ENCODE data around the gene ACTL10. TPM values are rescaled to one million over a fixed set of nuclear protein-coding genes. Genes with fewer than 3 reads are reported as not detected.

ACTL10 gene
- total RNA-seq, 1 donor from 2014 or later: 1.1 TPM

DNA sequence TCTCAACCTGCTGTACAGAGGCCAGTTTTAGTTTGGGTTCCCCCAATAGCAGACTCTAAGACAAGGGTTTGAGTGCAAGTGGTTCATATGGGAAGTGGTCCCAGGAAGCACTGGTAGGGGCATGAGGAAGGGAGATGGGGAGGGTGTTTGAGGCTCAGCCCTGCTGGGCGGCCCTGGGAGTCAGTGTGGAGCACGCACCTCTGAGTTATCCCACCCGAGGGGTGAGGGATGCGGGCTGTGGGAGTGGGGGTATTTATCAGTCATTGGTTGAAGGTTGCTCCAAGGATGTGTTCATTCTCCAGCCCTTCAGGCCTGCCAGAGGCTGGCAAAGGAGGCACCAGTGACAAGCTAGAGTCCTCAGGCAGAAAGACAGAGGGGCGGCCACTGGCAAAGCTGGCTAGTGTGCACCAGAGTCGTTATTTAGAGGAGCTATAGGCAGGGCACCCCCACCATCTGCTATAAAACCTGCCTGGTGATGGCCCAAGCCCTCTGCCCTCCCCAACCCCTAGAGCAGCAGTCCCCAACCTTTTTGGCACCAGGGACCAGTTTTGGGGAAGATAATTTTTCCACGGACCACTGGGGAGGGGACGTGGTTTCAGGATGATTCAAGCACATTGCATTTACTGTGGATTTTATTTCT lies 36.9 kb downstream of the ACTL10 start:
- TF ChIP-seq EZH2 (IDR thresholded peaks at IDR 0.05; ENCODE audit: insufficient read depth, low read length): no peak
- no peak for TF ChIP-seq CTCF (IDR thresholded peaks at IDR 0.05; ENCODE audit: insufficient read depth, low read depth, low read length)
- Histone ChIP-seq H3K27ac (ENCODE audit: low read depth, low read length) (no peak overlapping the region), H3K4me3 (ENCODE audit: insufficient read depth, low read depth, low read length) (no peak overlapping the region), H3K9me3 (ENCODE audit: insufficient read depth, low read depth, low read length) (no peaks in the 10 kb centered on the region), H4K20me1 (ENCODE audit: insufficient read depth, low read length) (no peaks in the 10 kb centered on the region), H3K27me3 (ENCODE audit: insufficient read depth, low read length) (no peaks in the 10 kb centered on the region), H3K4me1 (ENCODE audit: insufficient read depth, low read length) (no peaks in the 10 kb centered on the region), H3K9ac (ENCODE audit: low read length) (no peak overlapping the region), H3K79me2 (ENCODE audit: insufficient read depth, low read length) (no peaks in the 10 kb centered on the region), H2AFZ (ENCODE audit: low read depth, low read length) (no peak overlapping the region), H3K4me2 (ENCODE audit: low read length) (no peak overlapping the region), H3K36me3 (ENCODE audit: insufficient read depth, low read length) (no peaks in the 10 kb centered on the region)
- H3K27ac Mint-ChIP-seq (ENCODE audit: unreplicated experiment): no peak overlapping the region
- H3K9me3 Mint-ChIP-seq (ENCODE audit: unreplicated experiment): peaks cover 10% of the 10 kb centered on the region
- no peak for DNase-seq (ENCODE audit: low read depth)
- peaks cover 3% of the 10 kb centered on the region for H3K27me3 Mint-ChIP-seq (ENCODE audit: low read depth, unreplicated experiment)
- H3K4me1 Mint-ChIP-seq (ENCODE audit: low read depth, unreplicated experiment): no peaks in the 10 kb centered on the region
- H3K36me3 Mint-ChIP-seq (ENCODE audit: low read depth, unreplicated experiment): no peaks in the 10 kb centered on the region
- FAIRE-seq: no peak
- H3K4me3 Mint-ChIP-seq (ENCODE audit: unreplicated experiment): no peak overlapping the region

GRCh38 chr20:33704197-33704924 lies 37.6 kb downstream of the ACTL10 start:
- TF ChIP-seq EZH2 (IDR thresholded peaks at IDR 0.05; ENCODE audit: insufficient read depth, low read length) (no peak), CTCF (IDR thresholded peaks at IDR 0.05; ENCODE audit: insufficient read depth, low read depth, low read length) (no peak)
- H3K36me3 Mint-ChIP-seq (ENCODE audit: low read depth, unreplicated experiment): no peaks in the 10 kb centered on the region
- H4K20me1 ChIP-seq (ENCODE audit: insufficient read depth, low read length): no peaks in the 10 kb centered on the region
- H2AFZ ChIP-seq (ENCODE audit: low read depth, low read length): no peak overlapping the region
- no peak overlapping the region for H3K4me3 Mint-ChIP-seq (ENCODE audit: unreplicated experiment)
- H3K4me1 ChIP-seq (ENCODE audit: insufficient read depth, low read length): no peaks in the 10 kb centered on the region
- peaks cover 10% of the 10 kb centered on the region for H3K9me3 Mint-ChIP-seq (ENCODE audit: unreplicated experiment)
- no peak overlapping the region for H3K9ac ChIP-seq (ENCODE audit: low read length)
- H3K9me3 ChIP-seq (ENCODE audit: insufficient read depth, low read depth, low read length): no peaks in the 10 kb centered on the region
- H3K4me3 ChIP-seq (ENCODE audit: insufficient read depth, low read depth, low read length): no peak overlapping the region
- H3K27ac ChIP-seq (ENCODE audit: low read depth, low read length): no peak overlapping the region
- H3K27me3 ChIP-seq (ENCODE audit: insufficient read depth, low read length): no peaks in the 10 kb centered on the region
- peaks cover 3% of the 10 kb centered on the region for H3K27me3 Mint-ChIP-seq (ENCODE audit: low read depth, unreplicated experiment)
- DNase-seq (ENCODE audit: low read depth) (no peak), FAIRE-seq (no peak)
- no peaks in the 10 kb centered on the region for H3K79me2 ChIP-seq (ENCODE audit: insufficient read depth, low read length)
- no peak overlapping the region for H3K27ac Mint-ChIP-seq (ENCODE audit: unreplicated experiment)
- no peak overlapping the region for H3K4me2 ChIP-seq (ENCODE audit: low read length)
- H3K4me1 Mint-ChIP-seq (ENCODE audit: low read depth, unreplicated experiment): peaks cover 3% of the 10 kb centered on the region
- H3K36me3 ChIP-seq (ENCODE audit: insufficient read depth, low read length): no peaks in the 10 kb centered on the region

GRCh38 chr20:33707668-33708067 lies 40.9 kb downstream of the ACTL10 start:
- Mint-ChIP-seq H3K4me3 (ENCODE audit: unreplicated experiment) (no peak overlapping the region), H3K4me1 (ENCODE audit: low read depth, unreplicated experiment) (peaks cover 4% of the 10 kb centered on the region), H3K27me3 (ENCODE audit: low read depth, unreplicated experiment) (peaks cover 7% of the 10 kb centered on the region), H3K36me3 (ENCODE audit: low read depth, unreplicated experiment) (no peaks in the 10 kb centered on the region), H3K27ac (ENCODE audit: unreplicated experiment) (no peak overlapping the region), H3K9me3 (ENCODE audit: unreplicated experiment) (peaks cover 2% of the 10 kb centered on the region)
- FAIRE-seq: no peak
- Histone ChIP-seq H3K79me2 (ENCODE audit: insufficient read depth, low read length) (no peaks in the 10 kb centered on the region), H4K20me1 (ENCODE audit: insufficient read depth, low read length) (peaks cover 3% of the 10 kb centered on the region), H3K4me3 (ENCODE audit: insufficient read depth, low read depth, low read length) (no peak overlapping the region), H3K36me3 (ENCODE audit: insufficient read depth, low read length) (no peaks in the 10 kb centered on the region), H3K4me1 (ENCODE audit: insufficient read depth, low read length) (no peaks in the 10 kb centered on the region), H2AFZ (ENCODE audit: low read depth, low read length) (no peak overlapping the region), H3K27me3 (ENCODE audit: insufficient read depth, low read length) (no peaks in the 10 kb centered on the region), H3K9me3 (ENCODE audit: insufficient read depth, low read depth, low read length) (no peaks in the 10 kb centered on the region), H3K9ac (ENCODE audit: low read length) (no peak overlapping the region), H3K4me2 (ENCODE audit: low read length) (no peak overlapping the region), H3K27ac (ENCODE audit: low read depth, low read length) (no peak overlapping the region)
- DNase-seq (ENCODE audit: low read depth): no peak
- TF ChIP-seq EZH2 (IDR thresholded peaks at IDR 0.05; ENCODE audit: insufficient read depth, low read length): no peak
- TF ChIP-seq CTCF (IDR thresholded peaks at IDR 0.05; ENCODE audit: insufficient read depth, low read depth, low read length): no peak

Data from astrocyte (in vitro differentiated cells and primary cell).